Measurements from ENCODE around the gene NSD1.
"Not testable (repeated sequence)": the region's sequence is repeated elsewhere in the genome, so short reads cannot be mapped to it uniquely, and the experiment has no call there.

NSD1 gene

GRCh38 chr5:177177847-177178437 lies 44.4 kb downstream of the NSD1 start:
- DNase-seq (ENCODE audit: low read depth), result not testable (repeated sequence)

GRCh38 chr5:177178733-177179304 lies 45.2 kb downstream of the NSD1 start:
- no peak for DNase-seq (ENCODE audit: low read depth)

- no peak for DNase-seq (ENCODE audit: low read depth)
Observed at GRCh38 chr5:177179431-177179830, 45.9 kb downstream of the NSD1 start.

GRCh38 chr5:177183142-177183541 lies 49.6 kb downstream of the NSD1 start:
- no peak for DNase-seq (ENCODE audit: low read depth)

GRCh38 chr5:177183766-177184360 lies 50.3 kb downstream of the NSD1 start:
- DNase-seq (ENCODE audit: low read depth), result no peak

GRCh38 chr5:177185993-177186392 lies 52.4 kb downstream of the NSD1 start:
- no peak for DNase-seq (ENCODE audit: low read depth)

GRCh38 chr5:177186645-177187044 lies 53.1 kb downstream of the NSD1 start:
- no peak for DNase-seq (ENCODE audit: low read depth)

- DNase-seq (ENCODE audit: low read depth), result no peak
Observed at GRCh38 chr5:177188775-177189174, 55.2 kb downstream of the NSD1 start.

- DNase-seq (ENCODE audit: low read depth), result no peak
Observed at GRCh38 chr5:177189416-177189815, 55.8 kb downstream of the NSD1 start.

GRCh38 chr5:177189965-177190364 lies 56.4 kb downstream of the NSD1 start:
- DNase-seq (ENCODE audit: low read depth), result no peak

- peak; percentile 79 for DNase-seq (ENCODE audit: low read depth)
Observed at GRCh38 chr5:177194268-177194667, 60.7 kb downstream of the NSD1 start.

GRCh38 chr5:177195307-177195952 lies 61.9 kb downstream of the NSD1 start:
- DNase-seq (ENCODE audit: low read depth), result no peak

GRCh38 chr5:177198738-177199137 lies 65.2 kb downstream of the NSD1 start:
- no peak for DNase-seq (ENCODE audit: low read depth)

GRCh38 chr5:177204281-177204680 lies 70.7 kb downstream of the NSD1 start:
- no peak for DNase-seq (ENCODE audit: low read depth)

- no peak for DNase-seq (ENCODE audit: low read depth)
Observed at GRCh38 chr5:177209610-177210009, 76.0 kb downstream of the NSD1 start.

GRCh38 chr5:177212242-177212641 lies 78.7 kb downstream of the NSD1 start:
- no peak for DNase-seq (ENCODE audit: low read depth)

GRCh38 chr5:177220576-177220975 lies 87.0 kb downstream of the NSD1 start:
- no peak for DNase-seq (ENCODE audit: low read depth)

GRCh38 chr5:177222269-177222668 lies 88.7 kb downstream of the NSD1 start:
- no peak for DNase-seq (ENCODE audit: low read depth)

- DNase-seq (ENCODE audit: low read depth), result no peak
Observed at GRCh38 chr5:177225798-177226197, 92.2 kb downstream of the NSD1 start.

GRCh38 chr5:177226860-177227259 lies 93.3 kb downstream of the NSD1 start:
- no peak for DNase-seq (ENCODE audit: low read depth)

- DNase-seq (ENCODE audit: low read depth), result no peak
Observed at GRCh38 chr5:177228751-177229150, 95.2 kb downstream of the NSD1 start.

GRCh38 chr5:177230660-177231059 lies 97.1 kb downstream of the NSD1 start:
- no peak for DNase-seq (ENCODE audit: low read depth)
